HepG2 (cell line): ENCODE data around the gene SLC25A45. TPM values are rescaled to one million over a fixed set of nuclear protein-coding genes. Genes with fewer than 3 reads are reported as not detected.
A peak's percentile ranks its signal among the peaks of the same experiment; 100 is the strongest.

Experiments used
- ATAC-seq: fragments of 200-7000 bp; cut with Tn5 transposase; 3 replicates; pipeline ENCODE4 v1.9.1; 2020; ENCODE audit warnings: mild to moderate bottlenecking, moderate library complexity
- BruUV-seq: library from RNA; stranded (reverse); fragments of 400-500 nt; replicated peaks from 2 replicates; lab custom pipeline; 2021; lab: Mats Ljungman, UMichigan
- CTCF ChIA-PET: fragments of 300-600 bp; formaldehyde crosslinking; extraction: SDS; loops from one replicate; lab custom pipeline; 2021; ENCODE audit warnings: low total read pairs, inconsistent platforms, low intra/inter-chr PET ratio; lab: Yijun Ruan, JAX
- POLR2A ChIA-PET: fragments of 350-600 bp; sonication (Branson Sonifier 250); formaldehyde crosslinking; loops from one replicate; lab custom pipeline; 2020; ENCODE audit warnings: antibody characterized with exemption, inconsistent platforms; lab: Yijun Ruan, JAX
- DNase-seq: peaks from one replicate; pipeline ENCODE4 v3.0.0-alpha.2; 2015; ENCODE audit warnings: low spot score
- FAIRE-seq: peaks from 3 replicates; lab custom pipeline; 2011; peaks lifted over from hg19 to GRCh38; lab: Jason Lieb, UNC
- H2AFZ ChIP-seq: one replicate; pipeline ENCODE4 v1.6.1; 2011; ENCODE audit warnings: low read length, inconsistent platforms
- H3K27ac ChIP-seq: fragments of 300-600 bp; 3 replicates; pipeline ENCODE4 v1.8.0; 2011; ENCODE audit warnings: mixed run types, mild to moderate bottlenecking, mixed read lengths, low read length, inconsistent platforms; ENCODE audit not compliant: insufficient read depth; ENCODE audit errors: extremely low read length
- H3K27me3 ChIP-seq, 2 experiments: fragments of 200-600 bp in 1 of 2; 2 replicates in 1 of 2; 3 replicates in 1 of 2; pipeline versions ENCODE4 v1.6.0 to v1.8.0; 2011; ENCODE audit warnings: low read length in 2 of 2, mild to moderate bottlenecking in 2 of 2, moderate library complexity in 2 of 2, inconsistent platforms in 1 of 2; ENCODE audit not compliant: insufficient read depth in 2 of 2, control insufficient read depth in 1 of 2
- H3K36me3 ChIP-seq, 2 experiments: fragments of 200-600 bp in 1 of 2; replicated peaks in 1 of 2; 2 replicates in 1 of 2; 3 replicates in 1 of 2; pipeline versions ENCODE4 v1.5.1 to v1.8.0; 2011; ENCODE audit warnings: low read length in 2 of 2, inconsistent platforms in 1 of 2; ENCODE audit not compliant: insufficient read depth in 2 of 2, control insufficient read depth in 1 of 2
- H3K4me1 ChIP-seq: 2 replicates; pipeline ENCODE4 v1.5.1; 2012; ENCODE audit warnings: low read length, inconsistent platforms; ENCODE audit not compliant: insufficient read depth
- H3K4me2 ChIP-seq: 2 replicates; pipeline ENCODE4 v1.6.0; 2011; ENCODE audit warnings: low read depth, low read length, inconsistent platforms
- H3K4me3 ChIP-seq, 3 experiments: fragments of 200-600 bp in 1 of 3; sonication (generic), shearing (Covaris generic) in 1 of 3; replicated peaks in 1 of 3; 2 replicates each; pipeline ENCODE4 v1.5.1; 2011 to 2016; ENCODE audit warnings: low read length in 3 of 3, inconsistent platforms in 2 of 3, low read depth in 2 of 3, mild to moderate bottlenecking in 2 of 3, control low read depth in 1 of 3, mixed read lengths in 1 of 3; ENCODE audit not compliant: insufficient read depth in 1 of 3
- H3K79me2 ChIP-seq: one replicate; pipeline ENCODE4 v1.6.1; 2011; ENCODE audit warnings: low read length, inconsistent platforms; ENCODE audit not compliant: insufficient read depth
- H3K9ac ChIP-seq: 2 replicates; pipeline ENCODE4 v1.6.0; 2011; ENCODE audit warnings: mild to moderate bottlenecking, low read depth, low read length, inconsistent platforms; ENCODE audit not compliant: insufficient read depth
- H3K9me3 ChIP-seq: 2 replicates; pipeline ENCODE4 v1.5.1; 2012; ENCODE audit warnings: mild to moderate bottlenecking, low read length
- H4K20me1 ChIP-seq: 2 replicates; pipeline ENCODE4 v1.6.0; 2011; ENCODE audit warnings: inconsistent platforms, mild to moderate bottlenecking, low read length, moderate library complexity; ENCODE audit not compliant: insufficient read depth
- BCL6 ChIP-seq: IDR thresholded peaks from 2 replicates; pipeline ENCODE4 v1.6.1; 2016; ENCODE audit warnings: missing genetic modification reagents, missing compliant biosample characterization
- BRCA1 ChIP-seq: sonication (generic); formaldehyde crosslinking; IDR thresholded peaks from 2 replicates; pipeline ENCODE4 v1.4.0; 2020; ENCODE audit warnings: missing genetic modification reagents
- CCDC6 ChIP-seq: sonication (generic); formaldehyde crosslinking; IDR thresholded peaks from 2 replicates; pipeline ENCODE4 v1.8.1; 2022; ENCODE audit warnings: mild to moderate bottlenecking, missing genetic modification reagents, moderate library complexity
- CEBPB ChIP-seq: IDR thresholded peaks from 2 replicates; pipeline ENCODE4 v1.6.1; 2011; ENCODE audit warnings: low read depth, low read length, improper control_type of control experiment, borderline replicate concordance
- EED ChIP-seq: sonication (generic); formaldehyde crosslinking; IDR thresholded peaks from 2 replicates; pipeline ENCODE4 v1.5.0; 2020; ENCODE audit warnings: mild to moderate bottlenecking, missing genetic modification reagents
- FOXA3 ChIP-seq: IDR thresholded peaks from 2 replicates; pipeline ENCODE4 v1.6.1; 2016; ENCODE audit warnings: missing genetic modification reagents, missing compliant biosample characterization
- ISL2 ChIP-seq: sonication (generic); formaldehyde crosslinking; IDR thresholded peaks from 2 replicates; pipeline ENCODE4 v1.5.0; 2020; ENCODE audit warnings: missing genetic modification reagents
- JUND ChIP-seq: sonication (generic); formaldehyde crosslinking; IDR thresholded peaks from 2 replicates; pipeline ENCODE4 v1.8.0; 2022; ENCODE audit warnings: mild to moderate bottlenecking, missing genetic modification reagents
- MAFK ChIP-seq, 2 experiments: IDR thresholded peaks in 1 of 2; conservative IDR thresholded peaks in 1 of 2; 2 replicates each; pipeline ENCODE4 v1.6.1; 2011; ENCODE audit warnings: improper control_type of control experiment in 2 of 2, low read length in 2 of 2
- MTF2 ChIP-seq: sonication (generic); formaldehyde crosslinking; IDR thresholded peaks from 2 replicates; pipeline ENCODE4 v1.5.0; 2020; ENCODE audit warnings: missing genetic modification reagents, borderline replicate concordance
- NR0B2 ChIP-seq: sonication (generic); formaldehyde crosslinking; IDR thresholded peaks from 2 replicates; pipeline ENCODE4 v1.4.0; 2020; ENCODE audit warnings: mild to moderate bottlenecking, missing genetic modification reagents
- SP2 ChIP-seq: sonication (generic); formaldehyde crosslinking; IDR thresholded peaks from 2 replicates; pipeline ENCODE4 v1.5.1; 2020; ENCODE audit warnings: mild to moderate bottlenecking, missing genetic modification reagents
- ZNF12 ChIP-seq: sonication (generic); formaldehyde crosslinking; IDR thresholded peaks from 2 replicates; pipeline ENCODE4 v1.5.0; 2020; ENCODE audit warnings: missing genetic modification reagents
- ZNF256 ChIP-seq: sonication (generic); formaldehyde crosslinking; conservative IDR thresholded peaks from 2 replicates; pipeline ENCODE4 v1.4.0; 2020; ENCODE audit warnings: missing genetic modification reagents
- ZNF263 ChIP-seq: sonication (generic); formaldehyde crosslinking; IDR thresholded peaks from 2 replicates; pipeline ENCODE4 v1.4.0; 2020; ENCODE audit warnings: missing genetic modification reagents
- ZNF317 ChIP-seq: sonication (generic); formaldehyde crosslinking; IDR thresholded peaks from 2 replicates; pipeline ENCODE4 v1.5.0; 2020; ENCODE audit warnings: mild to moderate bottlenecking, missing genetic modification reagents
- ZNF33A ChIP-seq: sonication (generic); formaldehyde crosslinking; IDR thresholded peaks from 2 replicates; pipeline ENCODE4 v1.5.1; 2020; ENCODE audit warnings: missing genetic modification reagents, mild to moderate bottlenecking, moderate library complexity, borderline replicate concordance
- ZNF362 ChIP-seq: sonication (generic); formaldehyde crosslinking; IDR thresholded peaks from 2 replicates; pipeline ENCODE4 v1.4.0; 2020; ENCODE audit warnings: missing genetic modification reagents, mild to moderate bottlenecking, borderline replicate concordance
- ZNF574 ChIP-seq: sonication (generic); formaldehyde crosslinking; IDR thresholded peaks from 2 replicates; pipeline ENCODE4 v1.4.0; 2020; ENCODE audit warnings: missing genetic modification reagents
- ZNF704 ChIP-seq: sonication (generic); formaldehyde crosslinking; IDR thresholded peaks from 2 replicates; pipeline ENCODE4 v1.8.1; 2023; ENCODE audit warnings: mild to moderate bottlenecking, inconsistent platforms, moderate library complexity, missing genetic modification reagents, borderline replicate concordance
- ZNF850 ChIP-seq: sonication (generic); formaldehyde crosslinking; conservative IDR thresholded peaks from 2 replicates; pipeline ENCODE4 v1.9.0; 2021; ENCODE audit warnings: mild to moderate bottlenecking, missing genetic modification reagents
- WGBS: methylation state at CpG from one replicate; pipeline ENCODE4 v1.1.6; 2017; ENCODE audit warnings: low lambda C conversion rate; 5-methylcytosine and 5-hydroxymethylcytosine counted together
- in situ Hi-C: cut with HindIII; loops from 2 replicates; pipeline ENCODE4 v1.10.0; 2017; ENCODE audit warnings: low pct_unique_long_range_greater_than_20kb; ENCODE audit not compliant: extremely low pct_ligation_motif_present
- intact Hi-C: fragments of 100-400 bp; cut with micrococcal nuclease; formaldehyde crosslinking; loops from one replicate; pipeline ENCODE4 v1.10.0; 2022; ENCODE audit not compliant: unreplicated experiment
- polyA plus RNA-seq, 8 experiments: library from polyadenylated mRNA; depleted of rRNA in 3 of 8; stranded (reverse) in 7 of 8; unstranded in 1 of 8; fragments of >200 nt; fragmentation: Illumina TruSeq in 4 of 8; extraction: Trizol in 4 of 8; gene quantifications; 2 replicates each; pipeline versions ENCODE4 v1.2.1 to v1.2.3, GENCODE V29; 2011 to 2016; ENCODE audit warnings: low read depth in 4 of 8, missing spikeins in 1 of 8, mixed read lengths in 1 of 8; ENCODE audit not compliant: insufficient read depth in 1 of 8
- total RNA-seq, 5 experiments: library from RNA; depleted of rRNA; stranded (reverse); fragments of >200 nt; fragmentation: Illumina TruSeq; extraction: Trizol; gene quantifications; 2 replicates each; pipeline ENCODE4 v1.2.3, GENCODE V29; 2016; ENCODE audit warnings: low read depth in 1 of 5

The SLC25A45 gene
- total and polyA plus RNA-seq, 2 of the 13 experiments (the other 11 are each of a cell fraction or from before 2014, with no cell fraction given) = 1.2 to 3.4 TPM

DNA sequence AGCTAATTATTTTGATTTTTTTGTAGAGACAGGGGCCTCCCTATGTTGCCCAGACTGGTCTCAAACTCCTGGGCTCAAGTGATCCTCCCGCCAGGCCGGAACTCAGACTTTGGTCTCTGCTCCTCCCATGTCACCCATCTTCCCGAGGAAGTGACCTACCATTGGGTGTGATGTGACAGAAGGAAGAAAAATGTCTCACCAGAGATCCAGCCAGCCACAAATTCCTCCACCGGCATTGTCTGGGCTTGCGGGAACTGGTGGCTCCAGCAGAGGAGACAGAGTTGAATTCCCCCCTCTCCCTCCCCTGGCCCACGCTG is 772 bp downstream of the SLC25A45 start:
- peak; percentile 99 for FAIRE-seq
- H3K27ac ChIP-seq = peak overlapping the region; percentile 88
- H3K9me3 ChIP-seq = no peaks in the 10 kb centered on the region
- ChIA-PET CTCF (no interaction called here), POLR2A (interaction anchor here (0.7 to 16.8 kb wide), 11 partner anchors 11 to 129 kb away, joined by 3 to 433 read pairs (median 8); partner anchors contain the start of genes DPF2, MALAT1 and NEAT1)
- H3K4me3 ChIP-seq = peak overlapping the region; percentile 14 to 82 (median 57); a peak in 5 of 6 replicates
- no peaks in the 10 kb centered on the region for H3K36me3 ChIP-seq
- intact Hi-C loops (loop anchor here (1.0 to 2.0 kb wide), 3 partner anchors 10 to 35 kb away; no protein-coding TSS in a partner anchor), in situ Hi-C loops (loop anchor here (5.0 kb wide), 1 partner anchor 36 kb away; no protein-coding TSS in a partner anchor)
- H3K4me2 ChIP-seq = peak overlapping the region; percentile 95
- 0% methylated on average over 5 of the region's 6 CpGs for WGBS
- H4K20me1 ChIP-seq = no peaks in the 10 kb centered on the region
- no TSS peak for BruUV-seq
- H3K4me1 ChIP-seq = peaks cover 91% of the 10 kb centered on the region
- peak overlapping the region; percentile 71 for H3K9ac ChIP-seq
- no peaks in the 10 kb centered on the region; a peak in 1 of 5 replicates for H3K27me3 ChIP-seq
- peak; percentile 94 for DNase-seq
- no peaks in the 10 kb centered on the region for H3K79me2 ChIP-seq
- H2AFZ ChIP-seq = no peak overlapping the region
- ATAC-seq = no peak
- TF ChIP-seq CEBPB (no peak), CCDC6 (CRISPR knock-in tag) (no peak), FOXA3 (CRISPR knock-in tag) (0 out of 2 replicates have a peak, but pooled peaks have one; percentile 7), BCL6 (CRISPR knock-in tag) (no peak), ZNF256 (CRISPR knock-in tag) (no peak), MAFK (conservative IDR thresholded peaks at IDR 0.05 in 1 of 2, IDR thresholded peaks at IDR 0.05 in 1 of 2; ENCODE audit: low read length in 2 of 2) (no peak), ZNF362 (CRISPR knock-in tag) (peak; percentile 61; the same call in 1 of the 2 replicates), MTF2 (CRISPR knock-in tag) (no peak), ZNF850 (CRISPR knock-in tag) (no peak), ZNF263 (no peak), NR0B2 (no peak), JUND (CRISPR knock-in tag) (no peak), ZNF704 (no peak), ZNF33A (CRISPR knock-in tag) (0 out of 2 replicates have a peak, but pooled peaks have one; percentile 8), ISL2 (no peak; the same call in 1 of the 2 replicates), SP2 (peak; percentile 34; the same call in 1 of the 2 replicates), BRCA1 (CRISPR knock-in tag) (0 out of 2 replicates have a peak, but pooled peaks have one; percentile 23), ZNF12 (CRISPR knock-in tag) (0 out of 2 replicates have a peak, but pooled peaks have one; percentile 6), ZNF317 (CRISPR knock-in tag) (no peak), ZNF574 (CRISPR knock-in tag) (no peak), EED (no peak)
